Hematopoietic multipotent progenitor cell treated with erythropoietin and hydrocortisone succinate and interleukin-3 and kit ligand, for 8 days (in vitro differentiated cells): ENCODE measurements around the gene CNTN5.

Source experiments
- DNase-seq: peaks from one replicate; pipeline ENCODE4 v3.0.0-alpha.2; 2015

The CNTN5 gene

DNA sequence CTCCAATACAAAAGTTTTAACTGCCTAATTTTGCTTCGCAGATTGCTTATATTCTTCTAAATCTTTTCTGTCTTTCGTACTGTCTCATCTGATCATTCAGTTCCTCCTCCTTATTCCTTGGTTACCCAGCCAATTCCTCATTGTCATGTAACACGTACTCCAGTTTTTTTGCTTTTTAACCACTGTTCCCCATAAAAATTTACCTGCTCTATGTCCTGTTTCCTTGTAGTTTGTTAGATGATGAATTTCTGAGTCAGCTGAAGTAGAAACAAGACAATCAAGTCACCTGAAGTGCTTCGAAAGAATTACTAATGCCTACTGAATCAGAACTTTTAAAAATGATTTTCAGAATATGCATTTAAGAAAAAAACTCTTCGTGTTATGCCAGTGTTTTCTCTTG is 150.6 kb downstream of the CNTN5 start:
- no peak for DNase-seq

GRCh38 chr11:99176430-99176829 is 155.7 kb downstream of the CNTN5 start:
- DNase-seq, result no peak

DNA sequence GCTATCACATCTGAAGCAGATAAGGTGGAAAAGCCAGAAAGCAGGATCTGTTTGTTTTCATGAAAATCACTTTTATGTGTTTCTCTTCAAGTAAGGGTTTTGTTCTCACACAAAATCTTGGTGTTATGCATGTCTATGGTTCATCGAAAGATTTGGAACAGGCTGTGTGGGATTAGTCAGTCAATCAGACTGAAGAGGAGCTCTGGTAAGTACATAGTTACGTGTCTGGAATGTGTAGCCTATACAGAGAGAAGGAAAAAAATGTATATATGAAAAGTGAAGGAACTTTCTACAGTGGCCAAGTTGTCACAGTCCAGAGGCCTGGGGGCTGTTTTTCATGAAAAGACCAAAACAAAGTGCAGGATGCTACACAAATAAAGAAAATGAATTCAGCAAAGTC is 156.7 kb downstream of the CNTN5 start:
- no peak for DNase-seq

- DNase-seq, result no peak
These were observed 163.4 kb downstream of the CNTN5 start for GRCh38 chr11:99184146-99184545.

DNA sequence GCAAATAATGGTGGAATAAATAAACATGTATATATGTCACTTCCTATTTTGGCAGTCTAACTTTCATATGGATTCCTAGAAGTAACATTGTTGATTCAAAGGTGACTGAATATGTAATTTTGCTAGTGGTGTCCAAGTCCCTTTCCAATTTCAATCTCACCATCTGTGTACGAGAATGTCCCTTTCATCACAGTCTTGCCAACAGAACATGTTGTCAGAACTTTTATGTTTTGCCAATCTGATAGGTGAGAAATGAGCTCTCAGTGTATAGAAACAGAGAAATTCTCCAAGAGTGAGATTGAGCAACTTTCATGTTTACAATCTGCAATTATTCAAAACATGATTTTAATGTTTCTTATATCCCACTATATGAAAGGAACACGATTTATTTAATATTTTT is 167.5 kb downstream of the CNTN5 start:
- no peak for DNase-seq

GRCh38 chr11:99192716-99193115 is 172.0 kb downstream of the CNTN5 start:
- no peak for DNase-seq

- no peak for DNase-seq
These were observed 176.7 kb downstream of the CNTN5 start for GRCh38 chr11:99197477-99197876.

DNA sequence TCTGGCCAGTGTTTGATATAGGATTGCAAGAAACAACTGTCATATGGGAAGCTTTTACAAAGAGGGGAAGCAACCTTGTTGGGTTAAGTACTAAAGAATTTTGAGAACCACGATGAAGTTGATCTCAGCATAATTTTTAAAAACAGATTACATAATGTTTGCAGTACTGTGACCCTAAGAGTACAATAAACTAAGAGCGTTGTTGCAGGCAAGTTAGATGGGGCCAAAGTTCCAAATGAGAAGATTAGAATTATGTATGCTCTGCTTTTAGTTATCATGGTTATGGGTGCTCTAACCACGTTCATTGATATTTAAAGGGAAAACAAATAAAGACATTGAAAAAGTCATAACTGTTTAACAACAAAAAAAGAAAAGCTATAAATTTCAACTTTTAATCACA is 177.5 kb downstream of the CNTN5 start:
- DNase-seq, result no peak

DNA sequence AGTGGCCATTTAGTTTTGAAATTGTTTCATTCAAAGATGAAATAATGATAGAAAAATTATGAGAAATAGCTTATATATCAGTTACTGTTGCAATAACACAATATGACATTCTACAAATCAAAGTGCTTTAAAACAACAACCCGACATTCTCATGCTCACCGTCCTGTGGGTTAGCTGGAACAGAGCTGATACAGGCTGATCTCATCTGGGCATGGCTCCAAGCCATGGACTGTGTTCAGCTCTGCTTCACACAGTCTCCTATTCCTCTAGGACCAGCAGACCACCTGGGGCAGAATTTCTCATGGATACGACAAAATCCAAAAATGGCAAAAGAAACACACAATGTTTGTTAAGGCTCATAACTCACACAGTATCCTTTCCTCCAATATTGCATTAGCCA is 178.6 kb downstream of the CNTN5 start:
- no peak for DNase-seq

- no peak for DNase-seq
These were observed 180.0 kb downstream of the CNTN5 start for GRCh38 chr11:99200720-99201119.

GRCh38 chr11:99208813-99209212 is 188.1 kb downstream of the CNTN5 start:
- no peak for DNase-seq

DNA sequence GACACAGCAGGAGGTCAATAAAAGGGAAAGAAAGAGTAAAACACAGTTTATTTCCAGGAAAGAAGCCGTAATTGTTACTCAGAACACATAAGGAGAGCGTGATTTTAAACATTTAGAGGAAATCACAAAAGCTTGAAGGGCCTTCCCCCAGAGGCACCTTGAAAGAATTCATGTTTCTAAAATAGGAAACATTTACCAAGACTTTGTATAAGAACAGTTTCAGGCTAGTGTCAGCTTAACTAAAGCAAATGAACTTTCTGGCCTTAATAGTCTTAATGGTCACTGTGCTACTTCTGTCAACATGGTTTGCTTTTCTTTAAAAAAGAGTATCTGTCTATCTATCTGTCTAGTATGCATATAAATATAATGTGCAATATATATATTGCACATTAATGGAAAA is 208.8 kb downstream of the CNTN5 start:
- DNase-seq, result no peak

DNA sequence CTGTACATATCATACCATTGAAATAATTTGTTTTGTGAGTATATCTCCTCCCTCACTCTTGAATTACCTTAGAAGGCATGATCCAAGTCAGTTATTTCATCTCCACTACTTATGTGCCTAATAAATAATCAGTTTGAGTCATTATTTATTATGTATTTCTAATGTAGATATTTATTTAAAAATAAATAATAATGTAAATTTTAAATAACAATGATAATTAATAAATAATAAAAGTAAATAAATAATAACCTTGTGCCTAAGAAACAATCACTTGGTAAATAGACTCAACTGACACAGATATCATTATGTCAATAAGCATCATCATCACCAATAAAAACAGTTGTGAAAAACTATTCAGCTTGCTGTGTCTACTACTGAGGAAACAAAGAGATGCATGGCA is 213.8 kb downstream of the CNTN5 start:
- no peak for DNase-seq

GRCh38 chr11:99238401-99238800 is 217.7 kb downstream of the CNTN5 start:
- no peak for DNase-seq

- no peak for DNase-seq
These were observed 219.7 kb downstream of the CNTN5 start for GRCh38 chr11:99240192-99241030.

DNA sequence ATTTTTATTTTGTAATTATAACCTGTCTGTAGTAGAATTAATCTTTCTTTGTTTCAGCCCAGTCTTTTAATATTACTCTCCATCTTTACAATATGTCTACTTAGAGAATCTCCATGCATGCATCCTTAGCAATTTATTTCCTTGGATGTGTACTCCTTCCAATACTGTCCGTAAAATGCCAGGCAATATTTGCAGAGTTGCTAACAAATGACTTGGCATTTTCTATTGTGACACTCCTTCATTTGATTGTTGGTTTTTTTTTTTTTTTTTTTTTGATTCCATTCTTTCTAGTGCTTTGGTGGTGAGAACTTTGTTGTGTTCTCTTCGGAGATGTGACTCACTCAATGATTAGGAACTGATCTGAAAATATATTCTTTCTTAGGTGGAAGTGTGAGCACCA is 220.3 kb downstream of the CNTN5 start:
- DNase-seq, result no peak

DNA sequence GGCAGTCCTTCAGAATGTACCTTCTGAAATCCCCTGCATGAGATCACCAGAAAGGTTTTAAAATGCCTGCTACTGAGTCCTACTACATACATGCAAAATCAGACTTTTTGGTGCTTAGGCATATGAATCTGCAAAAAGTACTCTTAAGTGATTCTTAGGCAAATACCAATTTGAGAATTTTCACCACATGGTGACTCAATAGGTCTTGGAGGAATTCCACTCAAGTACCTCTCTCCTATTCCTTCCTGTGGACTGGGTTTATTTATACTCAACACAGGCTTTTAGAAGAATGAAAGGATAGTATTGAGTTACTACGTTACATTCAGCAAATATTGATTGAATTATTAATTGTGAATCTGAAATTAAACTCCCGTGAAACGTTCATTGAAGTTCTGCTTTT is 223.9 kb downstream of the CNTN5 start:
- DNase-seq, result no peak

GRCh38 chr11:99246199-99246598 is 225.4 kb downstream of the CNTN5 start:
- no peak for DNase-seq

GRCh38 chr11:99256614-99257013 is 235.9 kb downstream of the CNTN5 start:
- DNase-seq, result no peak

GRCh38 chr11:99257131-99257530 is 236.4 kb downstream of the CNTN5 start:
- DNase-seq, result no peak

- no peak for DNase-seq
These were observed 239.9 kb downstream of the CNTN5 start for GRCh38 chr11:99260696-99261095.

- DNase-seq, result no peak
These were observed 248.1 kb downstream of the CNTN5 start for GRCh38 chr11:99268886-99269285.

- no peak for DNase-seq
These were observed 250.8 kb downstream of the CNTN5 start for GRCh38 chr11:99271527-99271926.

GRCh38 chr11:99275521-99275920 is 254.8 kb downstream of the CNTN5 start:
- no peak for DNase-seq

DNA sequence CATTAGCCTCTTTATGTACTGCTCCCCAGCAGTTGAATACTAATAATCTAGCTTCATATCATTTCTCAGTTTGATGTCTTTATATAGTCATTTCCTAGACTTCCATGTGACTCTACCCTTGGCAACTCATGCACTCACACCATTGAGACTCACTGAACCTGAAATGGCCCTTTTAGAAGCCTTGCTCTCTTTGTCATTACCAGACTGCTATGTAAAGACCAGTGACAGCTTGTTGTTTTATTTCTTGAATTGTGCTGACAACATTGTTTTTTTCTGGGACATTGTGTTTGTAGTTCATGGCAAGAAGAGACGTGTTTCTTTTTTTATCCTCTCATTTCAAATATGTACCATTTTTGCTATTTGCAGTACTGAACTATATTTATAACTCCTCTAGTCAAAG is 256.5 kb downstream of the CNTN5 start:
- DNase-seq, result no peak
